HG03439 (cell line): ENCODE results near the gene TSPO2.
"Not testable (repeated sequence)": the region's sequence is repeated elsewhere in the genome, so short reads cannot be mapped to it uniquely, and the experiment has no call there.

ENCODE experiments used
- ATAC-seq: cut with Tn5 transposase; IDR thresholded peaks from one replicate; pipeline ENCODE4 v1.9.1; 2021; ENCODE audit warnings: mild to moderate bottlenecking, moderate library complexity; ENCODE audit not compliant: unreplicated experiment

TSPO2 gene

GRCh38 chr6:41042226-41043055, at the start of gene TSPO2:
Gene TSPO2, plus strand, starts transcription at chr6:41042467. Its CDS starts 519 bp downstream, at chr6:41042986.
- ATAC-seq, result no peak

- no peak for ATAC-seq
These were observed 49.5 kb upstream of the TSPO2 start for GRCh38 chr6:40992746-40993145.

GRCh38 chr6:40996591-40997233, 45.6 kb upstream of the TSPO2 start:
- no peak for ATAC-seq

- ATAC-seq, result no peak
These were observed 44.9 kb upstream of the TSPO2 start for GRCh38 chr6:40997234-40997957.

- ATAC-seq, result no peak
These were observed 43.6 kb upstream of the TSPO2 start for GRCh38 chr6:40998661-40999060.

- ATAC-seq, result no peak
These were observed 42.7 kb upstream of the TSPO2 start for GRCh38 chr6:40999569-40999968.

- no peak for ATAC-seq
These were observed 42.0 kb upstream of the TSPO2 start for GRCh38 chr6:41000248-41000647.

- no peak for ATAC-seq
These were observed 40.1 kb upstream of the TSPO2 start for GRCh38 chr6:41002168-41002567.

- not testable (repeated sequence) for ATAC-seq
These were observed 36.0 kb upstream of the TSPO2 start for GRCh38 chr6:41006217-41006616.

GRCh38 chr6:41006980-41007379, 35.3 kb upstream of the TSPO2 start:
- not testable (repeated sequence) for ATAC-seq

GRCh38 chr6:41008011-41008410, 34.3 kb upstream of the TSPO2 start:
- no peak for ATAC-seq

- ATAC-seq, result no peak
These were observed 32.6 kb upstream of the TSPO2 start for GRCh38 chr6:41009669-41010068.

GRCh38 chr6:41011673-41012072, 30.6 kb upstream of the TSPO2 start:
- no peak for ATAC-seq

GRCh38 chr6:41013466-41014153, 28.7 kb upstream of the TSPO2 start:
- no peak for ATAC-seq

- no peak for ATAC-seq
These were observed 27.5 kb upstream of the TSPO2 start for GRCh38 chr6:41014780-41015179.

- not testable (repeated sequence) for ATAC-seq
These were observed 26.4 kb upstream of the TSPO2 start for GRCh38 chr6:41015860-41016259.

GRCh38 chr6:41017663-41018062, 24.6 kb upstream of the TSPO2 start:
- no peak for ATAC-seq

- ATAC-seq, result no peak
These were observed 20.4 kb upstream of the TSPO2 start for GRCh38 chr6:41021832-41022231.

GRCh38 chr6:41022294-41022693, 20.0 kb upstream of the TSPO2 start:
- ATAC-seq, result no peak

- ATAC-seq, result no peak
These were observed 19.2 kb upstream of the TSPO2 start for GRCh38 chr6:41023114-41023513.

- no peak for ATAC-seq
These were observed 16.2 kb upstream of the TSPO2 start for GRCh38 chr6:41025966-41026530.
